Keratinocyte (primary cell): ENCODE data around the gene KIAA1210.

Experiments used
- EZH2 ChIP-seq: IDR thresholded peaks from one replicate; pipeline ENCODE4 v1.6.1; 2012; ENCODE audit warnings: inconsistent platforms, mild to moderate bottlenecking, low read length, moderate library complexity
- TF ChIP-seq, protein P1 (sequence below), 3 experiments: IDR thresholded peaks in 1 of 3; conservative IDR thresholded peaks in 1 of 3; optimal IDR thresholded peaks in 1 of 3; 2 replicates in 2 of 3; 3 replicates in 1 of 3; pipeline versions ENCODE3 to v1.5.1; 2011; ENCODE audit warnings: low read length in 3 of 3, mild to moderate bottlenecking in 3 of 3, moderate library complexity in 2 of 3, control low read depth in 1 of 3, inconsistent platforms in 1 of 3; ENCODE audit not compliant: insufficient read depth in 2 of 3; ENCODE audit errors: extremely low read depth in 1 of 3

DNA sequence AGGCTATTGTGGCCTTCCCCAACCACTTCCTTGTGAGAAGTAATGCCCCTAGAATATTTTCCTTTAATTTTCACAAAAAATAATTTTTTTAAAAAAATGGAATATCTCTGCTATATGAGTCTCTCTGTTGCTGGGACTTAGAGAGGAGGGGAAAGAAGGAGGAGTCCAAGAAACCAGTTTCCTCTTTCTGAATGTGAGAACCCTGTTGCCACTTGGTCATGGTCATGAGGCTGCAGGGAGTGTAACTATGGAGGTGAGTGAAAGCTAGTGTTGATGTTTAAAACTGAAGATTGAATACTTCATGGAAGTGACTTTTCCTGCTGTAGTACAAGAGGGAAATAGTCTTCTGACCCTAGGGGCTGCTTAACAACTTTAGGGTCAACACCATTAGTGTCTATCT lies 20.4 kb downstream of the KIAA1210 start:
- TF ChIP-seq EZH2, result no peak
- TF ChIP-seq, protein P1, sequence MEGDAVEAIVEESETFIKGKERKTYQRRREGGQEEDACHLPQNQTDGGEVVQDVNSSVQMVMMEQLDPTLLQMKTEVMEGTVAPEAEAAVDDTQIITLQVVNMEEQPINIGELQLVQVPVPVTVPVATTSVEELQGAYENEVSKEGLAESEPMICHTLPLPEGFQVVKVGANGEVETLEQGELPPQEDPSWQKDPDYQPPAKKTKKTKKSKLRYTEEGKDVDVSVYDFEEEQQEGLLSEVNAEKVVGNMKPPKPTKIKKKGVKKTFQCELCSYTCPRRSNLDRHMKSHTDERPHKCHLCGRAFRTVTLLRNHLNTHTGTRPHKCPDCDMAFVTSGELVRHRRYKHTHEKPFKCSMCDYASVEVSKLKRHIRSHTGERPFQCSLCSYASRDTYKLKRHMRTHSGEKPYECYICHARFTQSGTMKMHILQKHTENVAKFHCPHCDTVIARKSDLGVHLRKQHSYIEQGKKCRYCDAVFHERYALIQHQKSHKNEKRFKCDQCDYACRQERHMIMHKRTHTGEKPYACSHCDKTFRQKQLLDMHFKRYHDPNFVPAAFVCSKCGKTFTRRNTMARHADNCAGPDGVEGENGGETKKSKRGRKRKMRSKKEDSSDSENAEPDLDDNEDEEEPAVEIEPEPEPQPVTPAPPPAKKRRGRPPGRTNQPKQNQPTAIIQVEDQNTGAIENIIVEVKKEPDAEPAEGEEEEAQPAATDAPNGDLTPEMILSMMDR (optimal IDR thresholded peaks at IDR 0.05 in 1 of 3, IDR thresholded peaks at IDR 0.05 in 1 of 3, conservative IDR thresholded peaks at IDR 0.05 in 1 of 3; ENCODE audit: extremely low read depth in 1 of 3, insufficient read depth in 2 of 3, low read length in 3 of 3), result no peak
